ENCODE data around the gene ZC3H12C.
"Not testable (repeated sequence)": the region's sequence is repeated elsewhere in the genome, so short reads cannot be mapped to it uniquely, and the experiment has no call there.

Gene ZC3H12C

DNA sequence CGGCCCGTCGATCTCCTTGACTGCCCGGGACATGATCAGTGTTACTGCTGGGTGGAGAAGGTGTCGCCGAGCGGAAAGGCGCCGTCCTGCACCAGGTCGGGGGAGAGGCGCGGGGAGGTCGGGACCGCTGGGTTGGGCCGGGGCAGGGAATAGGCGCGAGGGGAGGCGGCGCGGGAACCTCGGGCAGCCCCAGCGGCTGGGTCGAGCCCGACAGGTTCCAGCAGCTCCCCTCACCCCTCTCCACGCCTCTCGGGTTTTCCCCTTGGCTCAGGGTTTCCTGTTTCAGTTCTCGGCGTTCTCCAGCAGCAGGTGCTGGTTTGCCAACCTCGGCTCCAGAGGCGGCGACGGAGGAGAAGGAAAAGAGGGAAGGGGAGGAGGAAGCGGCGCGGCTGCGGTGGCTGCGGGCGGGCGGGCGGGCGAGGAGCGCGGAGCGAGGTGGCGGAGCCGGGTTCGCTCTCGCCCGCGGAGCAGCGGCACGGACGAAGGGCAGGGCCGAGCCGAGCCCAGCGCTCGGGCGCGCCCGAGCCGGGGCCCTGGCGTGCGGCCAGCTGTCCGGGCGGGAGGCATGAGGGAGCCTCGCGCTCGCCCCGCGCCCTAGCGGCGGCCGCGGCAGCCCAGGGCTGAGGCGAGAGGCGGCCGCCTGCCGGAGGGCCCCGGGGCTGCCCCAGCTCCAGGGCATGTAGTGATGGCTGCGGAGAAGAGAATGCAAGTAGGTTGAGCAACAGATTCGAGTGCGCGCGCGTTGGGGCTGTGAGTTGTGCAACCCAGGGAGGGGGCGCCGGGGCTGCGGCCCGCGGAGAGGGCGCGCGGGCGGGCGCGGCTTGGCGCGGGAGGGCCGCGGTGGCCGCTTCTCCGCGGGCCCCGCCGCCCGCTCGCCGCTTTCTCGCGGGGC lies at the start of gene ZC3H12C:
TSS of gene ZC3H12C (plus strand) at position 878 of the 892 bp plus-strand sequence. CDS start 20 bp downstream, outside the sequence.
- no peak for DNase-seq (ENCODE audit: low read depth, low spot score)

DNA sequence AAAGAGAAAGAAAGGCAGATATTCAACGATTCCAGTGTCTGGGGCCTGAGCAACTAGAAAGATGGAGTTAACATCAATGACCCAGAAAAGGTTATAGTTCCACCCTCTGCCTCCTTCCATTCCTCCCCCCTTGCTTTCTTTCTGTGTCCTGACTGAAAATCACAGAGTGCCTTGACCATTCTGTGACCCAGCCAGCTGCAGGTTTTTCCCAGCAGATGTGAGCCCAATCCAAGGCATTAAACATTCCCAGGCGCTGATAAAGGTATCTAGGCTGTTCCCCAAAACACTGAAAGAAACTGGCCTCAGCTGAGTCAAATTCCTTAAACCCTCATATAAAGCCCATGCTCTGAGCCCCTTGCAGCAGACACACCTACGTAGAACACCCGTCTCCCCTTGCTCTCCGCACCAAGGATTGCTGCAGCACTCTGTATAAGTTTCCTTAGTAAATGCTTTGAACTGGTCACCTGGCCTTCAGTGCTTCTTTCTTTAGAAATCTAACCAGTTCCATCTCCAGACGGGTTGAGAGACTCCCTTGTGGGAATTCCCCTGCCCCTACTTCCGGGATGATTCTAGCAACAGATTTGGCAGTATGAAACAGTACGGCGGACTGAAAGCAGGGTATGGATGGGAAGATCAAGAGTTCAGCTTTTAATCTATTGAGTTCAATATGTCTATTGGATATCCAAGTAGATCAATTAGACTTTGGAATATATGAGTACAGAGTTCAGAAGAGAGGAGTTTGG lies 48.8 kb upstream of the ZC3H12C start:
- DNase-seq (ENCODE audit: low read depth, low spot score): no peak

DNA sequence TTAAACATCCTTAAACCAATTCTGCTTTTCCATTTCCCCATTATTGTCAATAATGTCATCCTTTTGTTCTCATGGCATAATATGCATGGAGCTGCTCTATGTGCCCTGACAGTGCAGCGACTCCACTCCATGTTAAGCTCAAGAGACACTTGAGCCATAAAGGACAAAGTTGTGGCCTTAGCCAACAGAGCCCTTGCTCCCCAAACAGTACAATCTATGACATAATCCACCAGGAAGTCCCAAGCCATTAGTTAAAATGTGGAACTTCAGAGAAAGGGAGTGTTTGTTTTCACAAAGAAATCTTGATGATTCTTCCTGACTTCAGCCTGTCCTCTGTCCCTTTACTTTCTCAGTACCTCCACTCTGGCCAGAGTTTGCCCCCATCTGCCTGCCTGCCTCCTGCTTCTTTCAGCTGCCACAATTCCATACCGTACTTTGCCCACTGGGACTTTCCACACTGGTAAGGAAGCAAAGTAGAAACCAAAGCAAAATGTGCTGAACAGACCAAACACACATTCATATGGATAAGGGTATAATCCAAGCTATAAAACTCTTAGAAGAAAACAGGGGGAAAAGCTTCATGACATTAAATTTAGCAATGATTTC lies 46.3 kb upstream of the ZC3H12C start:
- DNase-seq (ENCODE audit: low read depth, low spot score): no peak

DNA sequence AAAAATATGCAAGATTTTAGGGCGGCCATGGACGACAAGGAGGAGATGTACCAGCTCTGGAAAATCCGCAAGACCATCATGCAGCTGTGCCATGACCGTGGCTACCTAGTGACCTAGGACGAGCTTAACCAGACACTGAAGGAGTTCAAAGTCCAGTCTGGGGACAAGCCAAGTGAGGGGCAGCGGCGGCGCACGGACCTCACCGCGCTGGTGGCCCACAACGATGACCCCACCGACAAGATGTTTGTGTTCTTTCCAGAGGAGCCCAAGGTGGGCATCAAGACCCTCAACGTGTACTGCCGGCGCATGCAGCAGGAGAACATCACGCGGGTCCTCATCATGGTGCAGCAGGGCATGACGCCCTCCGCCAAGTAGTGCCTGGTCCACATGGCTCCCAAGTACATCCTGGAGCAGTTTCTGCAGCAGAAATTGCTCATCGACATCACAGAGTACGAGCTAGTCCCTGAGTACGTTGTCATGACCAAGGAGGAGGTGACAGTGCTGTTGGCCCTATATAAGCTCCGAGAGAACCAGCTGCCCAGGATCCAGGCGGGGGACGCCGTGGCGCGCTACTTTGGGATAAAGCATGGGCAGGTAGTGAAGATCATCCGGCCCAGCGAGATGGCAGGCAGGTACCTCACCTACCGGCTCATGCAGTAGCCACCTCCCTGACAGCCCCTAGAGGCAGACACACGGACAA lies 43.5 kb upstream of the ZC3H12C start:
- no peak for DNase-seq (ENCODE audit: low read depth, low spot score)

DNA sequence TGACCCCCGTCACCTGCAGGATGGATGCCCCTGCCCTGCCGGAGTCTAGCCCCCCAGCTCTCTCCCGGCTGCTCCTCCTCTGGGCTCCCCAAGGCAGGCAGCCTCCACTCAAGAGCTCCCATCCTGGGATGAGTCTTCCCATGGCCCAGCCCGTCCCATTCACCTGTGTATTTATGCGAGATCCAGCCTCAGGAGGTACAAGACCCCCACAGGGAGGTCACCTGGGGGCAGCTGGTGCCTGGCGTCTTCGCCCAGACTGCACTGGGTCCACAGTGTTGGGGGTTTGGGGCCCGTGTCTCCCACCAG lies 43.0 kb upstream of the ZC3H12C start:
- DNase-seq (ENCODE audit: low read depth, low spot score): no peak

DNA sequence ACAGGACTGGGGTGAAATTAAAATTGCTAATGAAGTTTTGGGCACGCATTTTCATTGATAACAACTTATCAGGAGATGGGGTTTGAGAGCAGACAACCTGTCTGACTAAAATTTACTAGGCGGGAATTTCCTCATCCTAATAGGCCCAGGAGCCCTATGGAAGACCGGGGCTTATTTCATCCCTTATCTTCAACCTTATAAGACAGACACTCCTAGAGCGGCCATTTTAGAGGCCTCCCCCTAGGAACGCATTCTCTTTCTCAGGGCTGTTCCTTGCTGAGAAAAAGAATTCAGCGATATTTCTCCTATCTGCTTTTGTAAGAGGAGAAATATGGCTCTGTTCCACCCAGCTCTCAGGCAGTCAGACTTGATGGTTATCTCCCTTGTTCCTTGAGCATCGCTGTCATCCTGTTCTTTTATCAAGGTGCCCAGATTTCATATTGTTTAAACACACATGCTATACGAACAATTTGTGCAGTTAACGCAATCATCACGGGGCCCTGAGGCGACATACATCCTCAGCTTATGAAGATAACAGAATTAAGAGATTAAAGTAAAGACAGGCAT lies 39.3 kb upstream of the ZC3H12C start:
- DNase-seq (ENCODE audit: low read depth, low spot score): no peak

DNA sequence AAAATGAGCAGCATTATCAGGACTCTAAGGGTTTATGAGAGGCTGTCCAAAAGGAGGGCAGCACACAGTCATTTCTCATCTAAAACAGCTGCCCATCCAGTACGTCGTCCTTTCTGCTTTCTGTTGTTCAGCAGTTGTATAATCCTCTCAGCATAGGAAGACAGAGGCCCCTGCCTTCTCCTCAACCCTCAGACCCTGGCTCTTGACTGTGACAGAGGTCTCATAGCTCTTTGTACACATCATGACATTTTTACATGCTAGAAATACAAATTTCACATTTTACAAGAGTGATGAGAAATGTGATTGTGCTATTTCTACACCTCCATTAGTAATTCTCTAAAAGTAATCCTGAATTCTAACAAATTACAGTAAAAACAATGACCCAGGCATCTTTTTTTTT lies 36.2 kb upstream of the ZC3H12C start:
- DNase-seq (ENCODE audit: low read depth, low spot score): no peak

DNA sequence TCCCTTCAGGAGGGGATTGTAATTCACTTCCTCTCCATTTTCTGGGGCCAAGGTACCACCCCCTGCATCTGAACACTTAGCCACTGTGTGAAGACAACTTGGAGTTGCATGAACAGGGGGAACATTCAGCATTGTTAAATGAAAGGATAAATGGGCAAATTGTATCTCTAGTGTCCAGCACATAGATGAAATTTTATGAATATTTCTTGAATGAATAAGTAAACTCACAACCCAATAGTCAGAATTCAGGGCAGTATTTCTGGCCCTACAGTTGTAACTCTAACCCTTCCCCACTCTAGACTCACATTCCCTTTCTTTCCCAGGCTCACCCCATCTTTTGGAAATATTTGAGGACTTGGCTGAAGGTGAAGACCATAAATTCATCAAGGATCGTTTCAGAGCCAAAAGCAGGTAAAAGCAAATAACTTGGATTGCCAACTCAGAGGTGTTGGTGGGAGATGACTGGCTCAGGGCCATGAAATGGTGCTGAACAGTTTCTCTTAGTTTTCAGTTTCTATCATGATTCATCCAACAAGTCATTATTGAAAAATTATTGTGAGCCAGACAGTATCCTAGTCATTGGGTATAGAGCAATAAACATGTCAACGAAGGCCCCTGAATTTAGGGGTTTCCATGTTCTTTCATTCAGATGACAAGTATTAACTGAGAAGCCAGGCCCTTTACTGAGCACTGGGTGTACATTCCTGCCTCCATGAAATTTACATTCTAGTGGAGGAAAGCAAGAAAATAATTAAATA lies 33.3 kb upstream of the ZC3H12C start:
- DNase-seq (ENCODE audit: low read depth, low spot score): no peak

DNA sequence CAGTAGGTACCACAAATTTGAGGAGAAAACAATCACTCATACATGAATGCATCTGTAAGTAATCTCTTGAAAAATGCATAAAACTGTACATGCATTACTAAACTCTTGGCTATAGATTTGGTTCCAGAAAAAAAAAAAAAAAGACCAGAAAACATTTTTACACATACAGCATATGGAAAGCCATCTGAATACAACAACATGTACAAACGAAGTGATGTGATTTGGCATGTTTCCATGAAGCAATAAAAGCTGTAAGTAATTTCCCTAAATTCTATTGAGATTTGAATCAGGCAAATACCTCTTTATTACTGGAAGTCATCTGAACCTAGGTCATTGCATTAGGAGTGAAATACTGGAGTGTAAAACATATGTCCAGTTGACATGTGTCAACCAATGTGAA lies 31.9 kb upstream of the ZC3H12C start:
- DNase-seq (ENCODE audit: low read depth, low spot score): no peak

DNA sequence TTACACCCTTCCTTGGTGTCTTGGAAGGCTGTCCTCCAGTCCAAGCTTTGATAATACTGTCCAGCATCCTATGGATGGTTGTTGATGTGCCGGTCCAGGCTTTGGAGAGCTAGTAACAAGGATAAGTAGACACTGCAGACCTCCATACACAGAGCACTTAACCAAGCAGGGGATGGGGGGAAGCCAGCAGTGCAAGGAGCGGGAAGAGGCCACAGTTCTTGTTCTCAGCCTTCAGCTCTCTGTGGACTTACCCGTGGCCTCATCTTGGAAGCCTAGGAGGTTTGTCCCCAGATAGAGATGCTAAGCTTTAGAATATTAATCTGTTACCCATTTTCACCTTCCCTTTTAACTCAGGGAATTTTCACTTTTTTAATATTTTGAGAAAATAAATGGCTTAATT lies 30.9 kb upstream of the ZC3H12C start:
- no peak for DNase-seq (ENCODE audit: low read depth, low spot score)

DNA sequence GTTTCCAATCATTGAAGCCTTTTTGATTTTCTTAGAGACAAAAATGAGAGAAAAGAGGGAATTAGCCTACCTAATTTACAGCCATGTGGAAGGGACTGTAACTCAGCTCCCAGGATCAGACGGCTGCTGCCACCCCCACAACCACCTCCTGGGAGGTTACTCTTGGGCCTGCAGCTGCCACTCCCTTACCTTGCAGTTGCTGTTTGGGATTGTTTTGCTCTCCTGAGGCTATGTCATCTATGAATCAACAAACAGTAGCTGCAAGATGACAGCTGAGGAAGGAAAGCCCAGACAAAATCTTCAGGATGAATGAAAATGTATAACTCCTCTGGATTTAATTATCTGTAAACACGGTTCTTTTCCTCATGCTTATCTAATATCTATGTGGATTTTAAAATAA lies 28.0 kb upstream of the ZC3H12C start:
- DNase-seq (ENCODE audit: low read depth, low spot score): no peak

DNA sequence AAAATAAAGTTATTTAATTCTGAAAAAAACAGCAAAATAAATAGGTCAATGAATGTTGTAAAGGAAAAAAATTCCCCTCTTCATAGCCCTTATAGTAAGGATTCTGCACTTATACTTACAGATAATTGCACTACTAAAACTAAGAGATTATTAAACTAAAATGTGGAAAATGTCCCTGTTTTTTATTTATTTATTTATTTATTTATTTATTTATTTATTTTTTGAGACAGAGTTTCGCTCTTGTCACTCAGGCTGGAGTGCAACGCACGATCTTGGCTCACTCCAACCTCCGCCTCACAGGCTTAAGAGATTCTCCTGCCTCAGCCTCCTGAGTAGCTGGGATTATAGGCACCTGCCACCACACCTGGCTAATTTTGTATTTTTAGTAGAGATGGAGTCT lies 25.2 kb upstream of the ZC3H12C start:
- DNase-seq (ENCODE audit: low read depth, low spot score): not testable (repeated sequence)

DNA sequence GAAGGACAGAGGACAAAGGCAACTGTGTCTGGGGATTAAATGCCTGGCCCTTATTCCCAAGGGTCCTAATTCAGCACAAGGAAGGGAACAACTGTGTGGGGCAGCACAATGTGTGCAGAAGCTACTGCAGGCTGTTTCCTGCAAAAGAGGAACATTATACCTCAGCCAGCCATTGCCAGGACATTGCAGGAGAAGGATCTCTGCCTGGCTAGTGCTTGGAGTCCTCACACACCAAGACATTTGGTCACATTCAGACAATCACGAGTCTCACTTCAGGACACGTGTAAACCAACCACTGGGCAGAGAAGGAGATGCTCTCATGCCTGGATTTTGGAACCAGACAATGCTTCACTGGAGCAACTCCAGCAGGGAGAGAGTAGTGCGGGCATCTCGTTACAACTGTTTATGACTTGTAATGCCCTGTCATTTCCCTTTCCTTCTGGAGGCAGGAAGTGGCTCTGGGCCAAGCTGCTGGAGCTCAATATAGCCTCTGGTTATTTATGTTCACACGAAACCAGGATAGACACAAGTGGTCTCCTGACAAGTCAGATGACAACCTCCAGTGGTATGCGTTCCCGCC lies 23.9 kb upstream of the ZC3H12C start:
- no peak for DNase-seq (ENCODE audit: low read depth, low spot score)

DNA sequence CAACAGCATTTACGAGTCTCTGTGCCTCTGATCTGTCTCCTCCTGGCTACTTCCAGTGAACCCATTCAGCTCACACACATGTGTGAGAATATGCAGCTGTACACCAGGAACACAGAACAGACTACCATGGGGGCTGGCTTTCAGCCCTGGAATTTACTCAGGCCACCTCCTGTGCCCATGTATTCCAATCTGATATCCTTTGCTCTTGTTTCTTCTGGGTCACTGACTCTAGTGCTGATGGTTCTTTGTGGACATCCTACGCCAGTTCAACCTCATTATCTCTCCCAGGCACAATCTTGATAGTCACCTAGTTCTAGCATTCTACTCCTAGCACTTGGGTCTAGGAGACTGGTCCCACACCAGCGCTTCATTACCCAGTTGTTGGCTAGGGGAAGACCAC lies 23.0 kb upstream of the ZC3H12C start:
- no peak for DNase-seq (ENCODE audit: low read depth, low spot score)

DNA sequence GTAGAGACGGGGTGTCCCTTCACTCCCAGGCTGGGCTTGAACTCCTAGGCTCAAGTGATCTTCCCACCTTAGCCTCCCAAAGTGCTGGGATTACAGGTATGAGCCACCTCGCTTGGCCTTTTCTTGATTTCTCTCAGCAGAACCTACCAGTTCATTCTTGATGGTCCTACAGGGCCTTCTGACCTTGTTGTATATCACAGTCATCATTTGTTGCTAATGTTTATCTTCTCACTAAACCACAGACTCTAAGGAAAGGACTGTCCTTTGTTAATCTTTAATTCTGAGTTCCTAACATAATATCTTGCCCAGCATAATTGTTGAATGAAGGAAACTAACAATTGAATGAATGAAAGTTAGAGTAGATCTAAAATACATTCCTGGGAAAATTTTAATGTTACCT lies 22.0 kb upstream of the ZC3H12C start:
- DNase-seq (ENCODE audit: low read depth, low spot score): no peak

DNA sequence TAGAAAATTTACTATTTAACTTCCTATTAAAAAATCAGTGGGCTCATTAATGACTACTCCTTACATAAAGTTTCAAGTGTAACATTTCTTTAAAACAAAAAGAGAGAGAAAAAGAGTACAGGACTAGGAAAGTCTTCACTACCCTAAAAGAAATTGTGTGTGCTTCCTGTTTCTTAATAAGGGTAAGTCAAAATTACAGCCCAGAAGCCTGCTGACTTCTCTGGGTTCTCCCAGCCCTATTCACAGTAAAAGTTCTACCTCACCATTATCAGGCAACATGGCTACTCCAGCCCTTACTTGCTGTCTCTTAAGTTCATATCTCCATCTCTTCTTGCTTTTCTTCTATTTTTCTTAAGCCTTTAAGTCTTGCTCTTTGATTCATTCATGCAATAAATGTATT lies 20.3 kb upstream of the ZC3H12C start:
- DNase-seq (ENCODE audit: low read depth, low spot score): no peak

DNA sequence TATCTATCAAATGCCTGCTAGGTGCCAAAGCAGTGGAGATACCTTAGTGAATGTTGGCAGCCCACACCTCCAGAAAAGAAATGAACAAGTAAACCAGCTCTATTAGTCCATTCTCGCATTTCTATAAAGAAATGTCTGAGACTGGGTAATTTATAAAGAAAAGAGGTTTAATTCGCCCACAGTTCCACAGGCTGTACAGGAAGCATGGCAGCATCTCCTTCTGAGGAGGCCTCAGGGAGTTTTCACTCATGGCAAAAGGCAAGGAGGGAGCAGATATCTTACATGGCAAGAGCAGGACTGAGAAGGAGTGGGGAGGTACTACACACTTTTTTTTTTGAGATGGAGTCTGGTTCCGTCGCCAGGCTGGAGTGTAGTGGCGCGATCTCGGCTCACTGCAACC lies 18.7 kb upstream of the ZC3H12C start:
- DNase-seq (ENCODE audit: low read depth, low spot score): no peak

DNA sequence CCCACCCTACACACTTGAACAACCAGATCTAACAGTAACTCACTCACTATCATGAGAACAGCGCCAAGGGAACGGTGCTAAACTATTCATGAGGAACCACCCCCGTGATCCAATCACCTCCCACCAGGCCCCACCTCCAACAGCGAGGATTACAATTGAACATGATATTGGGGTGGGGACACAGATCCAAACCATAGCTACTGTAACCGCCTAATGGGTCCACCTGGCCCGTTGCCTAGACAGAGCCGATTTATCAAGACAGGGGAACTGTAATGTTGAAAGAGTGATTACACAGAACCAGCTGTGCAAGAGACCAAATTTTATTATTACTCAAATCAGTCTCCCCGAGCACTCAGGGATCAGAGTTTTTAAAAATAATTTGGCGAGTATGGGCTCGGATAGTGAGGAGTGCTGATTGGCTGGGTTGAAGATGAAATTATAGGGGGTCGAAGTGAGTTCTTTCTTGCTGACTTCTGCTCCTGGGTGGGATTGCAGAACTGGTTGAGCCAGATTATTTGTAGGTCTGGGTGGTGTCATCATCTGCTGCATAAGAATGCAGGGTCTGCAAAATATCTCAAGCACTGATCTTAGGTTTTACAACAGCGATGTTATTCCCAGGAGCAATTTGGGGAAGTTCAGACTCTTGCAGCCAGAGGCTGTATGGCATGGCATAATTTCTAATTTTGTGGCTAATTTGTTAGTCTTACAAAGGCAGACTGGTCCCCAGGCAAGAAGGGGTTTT lies 17.9 kb upstream of the ZC3H12C start:
- no peak for DNase-seq (ENCODE audit: low read depth, low spot score)

DNA sequence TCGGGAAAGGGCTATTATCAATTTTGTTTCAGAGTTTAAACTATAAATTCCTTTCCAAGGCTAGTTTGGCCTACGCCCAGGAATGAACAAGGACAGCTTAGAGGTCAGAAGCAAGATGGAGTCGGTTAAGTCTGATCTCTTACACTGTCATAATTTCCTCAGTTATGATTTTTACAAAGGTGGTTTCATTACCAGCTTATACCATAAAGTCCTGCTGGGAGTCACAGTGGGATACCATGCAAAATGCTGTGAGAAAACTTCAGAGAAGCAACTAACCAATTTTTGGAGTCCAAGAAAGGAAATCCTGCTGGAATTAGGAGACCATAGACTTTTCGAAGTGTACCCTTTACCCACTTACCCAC lies 17.4 kb upstream of the ZC3H12C start:
- DNase-seq (ENCODE audit: low read depth, low spot score): no peak

DNA sequence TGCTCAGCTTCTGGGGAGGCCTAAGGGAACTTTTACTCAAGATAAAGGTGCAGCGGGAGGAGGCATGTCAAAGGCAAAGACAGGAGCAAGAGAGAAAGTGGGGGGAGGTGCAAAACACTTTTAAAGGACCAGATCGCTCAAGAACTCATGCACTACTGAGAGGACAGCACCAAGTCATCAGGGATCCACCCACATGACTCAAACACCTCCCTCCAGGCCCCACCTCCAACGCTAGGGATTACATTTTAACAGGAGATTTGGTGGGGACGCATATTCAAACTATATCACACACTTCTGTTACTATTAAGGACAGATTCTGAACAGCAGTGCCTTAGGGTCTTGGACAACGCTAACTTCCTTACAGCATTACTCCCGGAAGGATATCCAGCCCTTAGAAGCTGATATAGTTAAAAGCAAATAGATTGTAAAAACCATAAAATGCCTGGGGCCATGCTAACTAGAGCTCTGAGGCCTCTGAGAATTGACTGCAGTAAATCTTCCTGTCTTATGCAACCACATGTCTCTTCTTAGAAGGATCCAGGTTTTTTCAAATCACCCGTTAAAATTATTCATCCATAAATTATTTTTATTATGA lies 16.7 kb upstream of the ZC3H12C start:
- no peak for DNase-seq (ENCODE audit: low read depth, low spot score)
